LNCAP (cell line): ENCODE results near the gene CAMTA1.

Source experiments
- TF ChIP-seq, protein P1 (sequence below): fragments of 450-650 bp; IDR thresholded peaks from 2 replicates; pipeline ENCODE4 v1.5.1; 2017; ENCODE audit warnings: mild to moderate bottlenecking

Gene CAMTA1

DNA sequence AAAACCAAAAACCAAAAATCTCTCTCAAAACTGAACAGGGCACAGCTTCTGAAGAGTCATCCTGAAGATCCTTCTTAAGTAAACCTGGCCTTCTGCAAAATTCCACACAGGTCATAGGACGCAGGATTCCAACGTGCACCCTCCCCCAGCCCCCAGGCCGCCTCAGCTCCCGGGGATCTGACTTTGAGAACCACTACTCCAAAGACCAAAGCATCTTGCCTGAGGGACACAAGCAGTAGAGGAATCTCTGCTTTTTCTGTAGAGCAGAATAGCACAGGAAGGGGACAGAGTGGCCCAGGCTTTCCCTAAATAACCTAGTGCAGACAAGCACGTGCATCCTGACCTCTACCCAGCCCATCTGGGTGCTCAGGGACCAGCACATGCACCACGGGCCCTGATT, 881.0 kb downstream of the CAMTA1 start:
- TF ChIP-seq, protein P1, sequence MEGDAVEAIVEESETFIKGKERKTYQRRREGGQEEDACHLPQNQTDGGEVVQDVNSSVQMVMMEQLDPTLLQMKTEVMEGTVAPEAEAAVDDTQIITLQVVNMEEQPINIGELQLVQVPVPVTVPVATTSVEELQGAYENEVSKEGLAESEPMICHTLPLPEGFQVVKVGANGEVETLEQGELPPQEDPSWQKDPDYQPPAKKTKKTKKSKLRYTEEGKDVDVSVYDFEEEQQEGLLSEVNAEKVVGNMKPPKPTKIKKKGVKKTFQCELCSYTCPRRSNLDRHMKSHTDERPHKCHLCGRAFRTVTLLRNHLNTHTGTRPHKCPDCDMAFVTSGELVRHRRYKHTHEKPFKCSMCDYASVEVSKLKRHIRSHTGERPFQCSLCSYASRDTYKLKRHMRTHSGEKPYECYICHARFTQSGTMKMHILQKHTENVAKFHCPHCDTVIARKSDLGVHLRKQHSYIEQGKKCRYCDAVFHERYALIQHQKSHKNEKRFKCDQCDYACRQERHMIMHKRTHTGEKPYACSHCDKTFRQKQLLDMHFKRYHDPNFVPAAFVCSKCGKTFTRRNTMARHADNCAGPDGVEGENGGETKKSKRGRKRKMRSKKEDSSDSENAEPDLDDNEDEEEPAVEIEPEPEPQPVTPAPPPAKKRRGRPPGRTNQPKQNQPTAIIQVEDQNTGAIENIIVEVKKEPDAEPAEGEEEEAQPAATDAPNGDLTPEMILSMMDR = no peak

DNA sequence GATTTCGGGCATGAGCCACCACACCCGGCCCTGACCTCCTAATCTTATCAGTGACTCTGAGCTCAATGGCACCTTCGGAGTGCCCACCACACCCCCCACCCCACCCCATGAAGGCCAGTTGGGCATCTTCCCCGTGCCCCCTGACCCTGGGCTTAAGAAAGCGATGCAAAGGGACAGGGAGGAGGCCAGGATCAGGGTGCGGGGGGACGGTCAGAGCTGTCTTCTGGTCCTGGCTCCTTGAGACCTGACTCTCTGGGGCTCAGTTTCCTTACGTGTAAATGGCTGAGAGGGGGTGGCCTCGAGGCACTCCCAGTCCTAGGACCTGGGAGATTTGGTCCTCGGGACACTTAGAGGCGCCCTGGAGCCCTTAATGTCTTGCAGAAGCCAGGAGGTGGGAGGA, 881.9 kb downstream of the CAMTA1 start:
- TF ChIP-seq, protein P1 = no peak

DNA sequence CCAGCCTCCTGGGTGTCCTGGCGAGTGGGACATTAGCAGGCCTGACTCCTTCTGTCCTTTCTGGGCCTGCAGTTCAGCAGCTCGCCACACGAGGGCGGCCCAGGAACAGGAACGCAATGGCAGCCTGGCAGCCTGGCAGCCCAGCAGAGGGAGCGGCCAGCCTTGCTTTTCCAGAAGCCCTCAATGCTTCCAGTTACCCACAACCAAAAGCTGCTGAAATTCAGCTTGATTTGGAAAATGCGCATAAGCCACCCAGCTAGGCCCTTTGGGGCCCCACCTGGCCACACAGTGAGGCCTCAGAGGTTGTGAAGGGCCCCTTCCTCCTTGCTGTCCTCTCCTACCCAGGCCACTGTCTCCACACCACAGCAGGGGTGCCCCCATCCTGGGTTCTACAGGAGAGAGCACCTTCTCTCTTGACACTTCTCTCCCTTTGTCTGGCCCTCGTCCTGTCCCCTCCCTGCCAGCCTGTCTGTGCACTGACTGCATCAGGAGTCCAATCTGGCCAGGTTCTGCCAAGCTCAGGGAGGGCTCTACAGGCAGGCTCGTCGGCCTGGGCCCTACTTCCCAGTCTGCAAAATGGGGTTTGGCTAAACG, 882.5 kb downstream of the CAMTA1 start:
- TF ChIP-seq, protein P1 = peak; percentile 97

DNA sequence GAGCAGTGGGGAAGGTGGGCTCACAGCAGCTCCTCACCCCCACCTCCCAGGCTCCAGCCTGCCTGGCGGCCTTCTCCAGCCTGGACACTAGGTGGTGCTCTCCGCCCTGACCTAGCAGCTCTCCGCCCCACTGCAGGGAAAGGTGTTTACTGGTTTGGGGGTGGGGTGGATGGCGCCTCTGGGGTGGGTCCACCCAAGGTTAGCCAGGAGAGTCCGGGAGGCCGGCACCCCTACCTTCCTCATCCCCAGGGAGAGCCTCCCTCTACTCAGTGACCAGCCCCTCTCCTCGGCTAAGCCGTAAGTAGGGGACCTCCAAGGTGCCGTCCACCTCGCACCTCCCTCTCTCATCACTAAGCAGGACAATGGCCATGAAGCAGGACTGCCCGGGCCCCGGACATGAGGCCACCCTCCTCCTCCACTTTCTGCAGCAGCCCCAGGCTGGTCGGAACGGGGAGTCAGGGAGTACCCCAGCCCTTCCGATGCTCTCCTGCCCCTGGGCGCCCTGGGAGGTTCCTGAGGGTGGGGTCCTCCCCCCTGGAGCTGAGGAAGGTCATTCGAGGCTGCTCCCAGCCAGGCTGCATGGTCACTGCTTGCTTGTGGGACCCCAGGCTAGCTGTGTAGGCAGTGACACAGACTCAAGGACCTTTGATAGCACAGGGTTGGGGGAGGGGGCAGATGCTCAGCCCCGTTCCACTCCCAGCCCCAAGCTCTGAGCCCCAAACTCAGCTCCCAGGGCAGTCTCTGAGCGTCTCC, 884.5 kb downstream of the CAMTA1 start:
- TF ChIP-seq, protein P1 = peak; percentile 91

DNA sequence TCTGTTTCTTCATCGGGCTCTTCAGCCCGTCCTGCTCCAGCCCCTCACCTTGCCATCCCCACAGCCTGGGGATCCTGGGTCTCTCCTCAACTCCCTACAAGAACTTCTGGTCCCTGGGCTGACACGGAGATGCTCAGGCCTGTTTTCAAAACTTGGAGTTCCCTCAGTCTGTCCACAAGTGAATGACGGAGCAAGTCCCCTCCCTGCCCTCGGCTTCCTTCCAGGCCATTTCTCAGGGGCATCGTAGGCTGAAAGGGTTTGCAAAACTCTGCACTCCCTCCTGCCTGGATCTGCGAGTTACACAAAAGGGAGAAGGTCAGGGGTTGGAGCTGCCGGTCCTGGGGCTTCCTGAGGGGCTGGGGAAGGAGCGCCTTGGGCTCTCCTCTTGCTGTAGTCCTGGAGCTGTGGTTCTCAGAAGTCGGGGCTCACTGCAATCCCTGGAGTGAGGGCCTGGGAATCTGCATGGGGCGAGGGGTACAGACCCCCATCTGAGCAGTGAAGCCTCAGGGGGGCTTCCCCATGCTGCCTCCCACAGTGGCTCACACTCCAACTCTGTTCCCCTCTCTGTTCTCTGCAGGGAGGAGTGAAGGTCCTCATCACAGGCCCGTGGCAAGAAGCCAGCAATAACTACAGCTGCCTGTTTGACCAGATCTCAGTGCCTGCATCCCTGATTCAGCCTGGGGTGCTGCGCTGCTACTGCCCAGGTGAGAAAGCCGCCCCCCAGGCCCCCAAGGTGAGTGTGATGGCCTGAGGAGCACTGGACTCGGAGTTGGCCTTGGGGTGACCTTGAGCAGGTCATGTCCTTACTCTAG, 885.3 kb downstream of the CAMTA1 start:
- TF ChIP-seq, protein P1 = no peak

DNA sequence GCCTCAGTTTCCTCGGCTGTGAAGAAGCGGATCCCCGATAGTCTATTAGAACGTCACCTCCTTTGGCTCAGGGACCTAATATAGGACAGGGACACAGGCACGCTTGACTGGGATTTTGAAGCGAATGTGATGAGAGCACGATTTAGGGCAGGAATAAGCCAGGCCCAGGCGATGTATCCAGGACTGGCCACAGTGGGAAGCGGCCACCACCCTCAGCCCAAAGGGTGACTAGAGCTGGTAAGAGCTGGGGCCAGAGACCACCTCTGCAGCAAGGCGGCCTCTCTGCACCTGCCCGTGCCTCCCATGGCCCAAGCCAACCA, 885.9 kb downstream of the CAMTA1 start:
- TF ChIP-seq, protein P1 = no peak

DNA sequence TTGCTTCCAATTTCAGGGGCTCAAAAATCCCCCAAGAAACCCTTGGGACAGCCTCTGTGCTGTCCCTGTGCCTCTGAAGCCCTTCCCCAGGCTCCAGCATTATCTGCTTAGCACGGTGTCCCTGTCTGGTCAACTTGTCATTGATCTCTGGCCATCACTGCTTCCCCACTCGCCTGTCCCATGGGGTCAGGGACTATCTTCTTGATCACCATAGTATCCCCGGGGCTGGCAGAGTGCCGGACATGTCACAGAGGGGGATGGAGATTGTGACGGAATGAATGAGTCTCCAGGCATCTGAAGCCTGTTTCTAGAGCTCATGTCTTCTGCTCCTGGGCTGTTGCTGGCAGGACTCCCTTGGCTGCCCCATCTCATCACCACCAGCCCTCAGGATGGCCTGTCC, 886.4 kb downstream of the CAMTA1 start:
- TF ChIP-seq, protein P1 = no peak
